Stimulated activated CD8-positive, alpha-beta memory T cell treated with anti-CD3 and anti-CD28 coated beads, Interleukin-7, amount 100 ng/mL, for 1 hour (primary cell): ENCODE measurements around the gene SLC6A11.

Source experiments
- DNase-seq, 2 donors: peaks; one replicate each; pipeline ENCODE4 v3.0.0-alpha.2; 2020; ENCODE audit warnings: low read depth in 2 of 2

Gene SLC6A11

GRCh38 chr3:10951295-10951926 lies 135.4 kb downstream of the SLC6A11 start:
- no peak for DNase-seq

- DNase-seq: no peak
Measured at GRCh38 chr3:10952525-10952924, 136.5 kb downstream of the SLC6A11 start.

GRCh38 chr3:10954740-10955139 lies 138.7 kb downstream of the SLC6A11 start:
- no peak for DNase-seq

- DNase-seq: no peak
Measured at GRCh38 chr3:10955711-10956453, 139.9 kb downstream of the SLC6A11 start.

- no peak for DNase-seq
Measured at GRCh38 chr3:10956531-10956930, 140.5 kb downstream of the SLC6A11 start.

- DNase-seq: no peak
Measured at GRCh38 chr3:10956986-10957385, 141.0 kb downstream of the SLC6A11 start.

- DNase-seq: no peak
Measured at GRCh38 chr3:10957976-10958749, 142.1 kb downstream of the SLC6A11 start.

- no peak for DNase-seq
Measured at GRCh38 chr3:10960255-10960654, 144.2 kb downstream of the SLC6A11 start.

- no peak for DNase-seq
Measured at GRCh38 chr3:10961921-10962320, 145.9 kb downstream of the SLC6A11 start.

- no peak for DNase-seq
Measured at GRCh38 chr3:10962481-10963036, 146.5 kb downstream of the SLC6A11 start.

- DNase-seq: no peak
Measured at GRCh38 chr3:10964537-10965167, 148.6 kb downstream of the SLC6A11 start.

GRCh38 chr3:10968401-10968800 lies 152.4 kb downstream of the SLC6A11 start:
- no peak for DNase-seq

GRCh38 chr3:10970306-10970960 lies 154.4 kb downstream of the SLC6A11 start:
- no peak for DNase-seq

- DNase-seq: no peak
Measured at GRCh38 chr3:10972072-10972782, 156.2 kb downstream of the SLC6A11 start.

- DNase-seq: no peak
Measured at GRCh38 chr3:10973046-10973595, 157.1 kb downstream of the SLC6A11 start.

- DNase-seq: no peak
Measured at GRCh38 chr3:10974131-10974530, 158.1 kb downstream of the SLC6A11 start.

- no peak for DNase-seq
Measured at GRCh38 chr3:10974746-10975375, 158.8 kb downstream of the SLC6A11 start.

- no peak for DNase-seq
Measured at GRCh38 chr3:10975695-10976234, 159.7 kb downstream of the SLC6A11 start.

GRCh38 chr3:10976770-10977169 lies 160.7 kb downstream of the SLC6A11 start:
- DNase-seq: no peak
